OCI-LY3 (cell line): ENCODE measurements around the gene EME1.

Experiments used
- H2AFZ ChIP-seq: fragments of 200-600, 300-600 bp; shearing (Covaris generic); 2 replicates; pipeline ENCODE4 v1.6.0; 2014; ENCODE audit warnings: antibody characterized with exemption, low read depth, low read length
- H3K27ac ChIP-seq: fragments of 200-600, 300-600 bp; sonication (generic); 2 replicates; pipeline ENCODE4 v1.5.1; 2014; ENCODE audit warnings: mild to moderate bottlenecking, low read length, moderate library complexity, mixed read lengths
- H3K27me3 ChIP-seq: fragments of 200-600, 300-600 bp; sonication (generic); 2 replicates; pipeline ENCODE4 v1.6.1; 2014; ENCODE audit warnings: low read depth, low read length, mixed read lengths
- H3K36me3 ChIP-seq: fragments of 200-600, 300-600 bp; sonication (generic); replicated peaks from 2 replicates; pipeline ENCODE3; 2014; ENCODE audit warnings: low read depth, low read length, mixed read lengths
- H3K4me1 ChIP-seq: fragments of 300-600, 200-600 bp; sonication (generic); 2 replicates; pipeline ENCODE4 v1.6.1; 2014; ENCODE audit warnings: low read length, mixed read lengths
- H3K4me2 ChIP-seq: fragments of 200-600, 300-600 bp; sonication (generic); 2 replicates; pipeline ENCODE4 v1.6.1; 2014; ENCODE audit warnings: low read length, mixed read lengths
- H3K4me3 ChIP-seq: fragments of 300-600, 200-600 bp; sonication (generic); 2 replicates; pipeline ENCODE4 v1.5.1; 2014; ENCODE audit warnings: antibody characterized with exemption, mild to moderate bottlenecking, low read length, moderate library complexity
- H3K79me2 ChIP-seq: fragments of 300-600, 200-600 bp; shearing (Covaris generic); 2 replicates; pipeline ENCODE4 v1.6.1; 2014; ENCODE audit warnings: mild to moderate bottlenecking, low read length, mixed read lengths
- H3K9ac ChIP-seq: fragments of 300-600, 200-600 bp; shearing (Covaris generic); 2 replicates; pipeline ENCODE4 v1.6.0; 2014; ENCODE audit warnings: mild to moderate bottlenecking, low read length, moderate library complexity
- H3K9me3 ChIP-seq: fragments of 200-600, 300-600 bp; shearing (Covaris generic); 2 replicates; pipeline ENCODE4 v1.6.1; 2014; ENCODE audit warnings: low read length, mixed read lengths; ENCODE audit not compliant: insufficient read depth
- H4K20me1 ChIP-seq: fragments of 200-600, 300-600 bp; sonication (generic); 2 replicates; pipeline ENCODE4 v1.6.1; 2016; ENCODE audit warnings: low read length, mixed read lengths; ENCODE audit not compliant: insufficient read depth
- CTCF ChIP-seq: fragments of 200-600, 300-600 bp; sonication (generic); IDR thresholded peaks from 2 replicates; pipeline ENCODE4 v1.5.1; 2014; ENCODE audit warnings: antibody characterized with exemption, low read length, low read depth
- EZH2phosphoT487 ChIP-seq: fragments of 200-600 bp; shearing (Covaris generic); IDR thresholded peaks from 2 replicates; pipeline ENCODE4 v1.6.1; 2018; ENCODE audit warnings: antibody characterized with exemption, mixed run types, low read depth

EME1 gene

GRCh38 chr17:50364061-50364458 is 9.0 kb upstream of the EME1 start:
- Histone ChIP-seq H3K27ac (no peak overlapping the region), H3K4me2 (no peak overlapping the region), H3K4me1 (peaks cover 3% of the 10 kb centered on the region; the same call in 1 of the 2 replicates), H3K4me3 (no peak overlapping the region), H3K36me3 (peaks cover 30% of the 10 kb centered on the region), H4K20me1 (no peaks in the 10 kb centered on the region; the same call in 1 of the 2 replicates), H2AFZ (no peak overlapping the region), H3K9me3 (no peaks in the 10 kb centered on the region), H3K9ac (no peak overlapping the region), H3K79me2 (no peaks in the 10 kb centered on the region), H3K27me3 (no peaks in the 10 kb centered on the region)
- no peak for TF ChIP-seq EZH2phosphoT487
- no peak for TF ChIP-seq CTCF

- no peak overlapping the region for H2AFZ ChIP-seq
- peaks cover 3% of the 10 kb centered on the region; the same call in 1 of the 2 replicates for H3K4me1 ChIP-seq
- TF ChIP-seq CTCF (no peak), EZH2phosphoT487 (no peak)
- H3K27ac ChIP-seq = no peak overlapping the region
- no peak overlapping the region for H3K9ac ChIP-seq
- no peak overlapping the region for H3K4me3 ChIP-seq
- peaks cover 36% of the 10 kb centered on the region for H3K36me3 ChIP-seq
- H3K4me2 ChIP-seq = no peak overlapping the region
- no peaks in the 10 kb centered on the region for H3K79me2 ChIP-seq
- no peaks in the 10 kb centered on the region for H3K9me3 ChIP-seq
- H4K20me1 ChIP-seq = no peaks in the 10 kb centered on the region; the same call in 1 of the 2 replicates
- H3K27me3 ChIP-seq = no peaks in the 10 kb centered on the region
These were observed 8.3 kb upstream of the EME1 start for GRCh38 chr17:50364715-50365114.

GRCh38 chr17:50365165-50365564 is 7.9 kb upstream of the EME1 start:
- H2AFZ ChIP-seq = no peak overlapping the region
- no peak overlapping the region for H3K9ac ChIP-seq
- TF ChIP-seq EZH2phosphoT487 (no peak), CTCF (no peak)
- no peaks in the 10 kb centered on the region for H3K9me3 ChIP-seq
- H3K27ac ChIP-seq = no peak overlapping the region
- H3K4me2 ChIP-seq = no peak overlapping the region
- no peaks in the 10 kb centered on the region for H3K79me2 ChIP-seq
- H3K4me3 ChIP-seq = no peak overlapping the region
- H3K4me1 ChIP-seq = peaks cover 3% of the 10 kb centered on the region; the same call in 1 of the 2 replicates
- no peaks in the 10 kb centered on the region for H3K27me3 ChIP-seq
- no peaks in the 10 kb centered on the region; the same call in 1 of the 2 replicates for H4K20me1 ChIP-seq
- H3K36me3 ChIP-seq = peaks cover 40% of the 10 kb centered on the region

GRCh38 chr17:50365649-50366393 is 7.2 kb upstream of the EME1 start:
- Histone ChIP-seq H3K27ac (no peak overlapping the region), H3K9ac (no peak overlapping the region), H2AFZ (no peak overlapping the region), H4K20me1 (no peaks in the 10 kb centered on the region; the same call in 1 of the 2 replicates), H3K27me3 (no peaks in the 10 kb centered on the region), H3K36me3 (peaks cover 47% of the 10 kb centered on the region), H3K4me1 (peaks cover 3% of the 10 kb centered on the region; the same call in 1 of the 2 replicates), H3K79me2 (peaks cover 2% of the 10 kb centered on the region; the same call in 1 of the 2 replicates), H3K4me2 (no peak overlapping the region), H3K9me3 (no peaks in the 10 kb centered on the region), H3K4me3 (no peak overlapping the region)
- TF ChIP-seq EZH2phosphoT487 (no peak), CTCF (no peak)
